ENCODE results near the gene HRH3.

Gene HRH3

DNA sequence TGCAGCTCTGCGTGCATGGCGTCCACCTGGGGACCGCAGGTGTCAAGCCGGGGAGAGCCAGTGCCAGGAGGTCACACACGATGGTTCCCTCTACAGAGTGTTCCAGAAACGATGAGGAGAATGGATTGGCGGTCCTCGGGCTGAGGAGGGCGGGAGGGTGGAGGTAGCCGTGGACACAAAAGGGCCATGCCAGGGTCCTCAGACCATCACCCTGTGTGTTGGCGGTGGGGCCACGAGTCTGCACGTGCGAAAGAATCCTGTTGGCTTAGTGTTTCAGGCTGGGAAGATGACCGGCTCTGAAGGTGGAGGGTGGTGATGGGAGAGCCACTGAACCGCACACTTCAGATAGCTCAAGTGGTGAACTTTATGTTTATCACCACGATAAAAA is 13.7 kb downstream of the HRH3 start:
- DNase-seq: no peak
- Histone ChIP-seq H3K79me2 (ENCODE audit: control insufficient read depth, insufficient read depth, low read length) (no peaks in the 10 kb centered on the region), H3K4me2 (ENCODE audit: low read length) (no peak overlapping the region), H3K79me1 (ENCODE audit: low read length) (no peaks in the 10 kb centered on the region), H3K9ac (ENCODE audit: low read length) (no peak overlapping the region), H2BK120ac (ENCODE audit: low read depth, low read length) (no peak overlapping the region), H2BK15ac (replicated peaks; ENCODE audit: low read depth) (no peak overlapping the region), H3K36me3 (ENCODE audit: control insufficient read depth, insufficient read depth, low read length) (no peaks in the 10 kb centered on the region), H4K5ac (ENCODE audit: low read length) (no peak overlapping the region), H2AK5ac (ENCODE audit: low read length) (no peak overlapping the region), H3K23ac (ENCODE audit: low read length) (no peak overlapping the region), H3K27ac (ENCODE audit: low read depth, low read length) (no peak overlapping the region), H2BK5ac (ENCODE audit: low read length) (no peak overlapping the region), H4K8ac (ENCODE audit: low read depth, low read length) (no peak overlapping the region), H3K56ac (ENCODE audit: low read length) (no peak overlapping the region), H3K27me3 (ENCODE audit: insufficient read depth, low read length, poor library complexity) (no peaks in the 10 kb centered on the region), H3K18ac (ENCODE audit: low read length) (no peak overlapping the region), H3K4me1 (ENCODE audit: control insufficient read depth, low read depth, low read length) (no peaks in the 10 kb centered on the region), H3K4ac (ENCODE audit: low read depth, low read length) (no peak overlapping the region), H3K4me3 (ENCODE audit: low read length) (no peak overlapping the region)
- no CpG with 5 or more reads among the region's 17 CpGs for WGBS (ENCODE audit: extremely low coverage, insufficient coverage, low lambda C conversion rate)

DNA sequence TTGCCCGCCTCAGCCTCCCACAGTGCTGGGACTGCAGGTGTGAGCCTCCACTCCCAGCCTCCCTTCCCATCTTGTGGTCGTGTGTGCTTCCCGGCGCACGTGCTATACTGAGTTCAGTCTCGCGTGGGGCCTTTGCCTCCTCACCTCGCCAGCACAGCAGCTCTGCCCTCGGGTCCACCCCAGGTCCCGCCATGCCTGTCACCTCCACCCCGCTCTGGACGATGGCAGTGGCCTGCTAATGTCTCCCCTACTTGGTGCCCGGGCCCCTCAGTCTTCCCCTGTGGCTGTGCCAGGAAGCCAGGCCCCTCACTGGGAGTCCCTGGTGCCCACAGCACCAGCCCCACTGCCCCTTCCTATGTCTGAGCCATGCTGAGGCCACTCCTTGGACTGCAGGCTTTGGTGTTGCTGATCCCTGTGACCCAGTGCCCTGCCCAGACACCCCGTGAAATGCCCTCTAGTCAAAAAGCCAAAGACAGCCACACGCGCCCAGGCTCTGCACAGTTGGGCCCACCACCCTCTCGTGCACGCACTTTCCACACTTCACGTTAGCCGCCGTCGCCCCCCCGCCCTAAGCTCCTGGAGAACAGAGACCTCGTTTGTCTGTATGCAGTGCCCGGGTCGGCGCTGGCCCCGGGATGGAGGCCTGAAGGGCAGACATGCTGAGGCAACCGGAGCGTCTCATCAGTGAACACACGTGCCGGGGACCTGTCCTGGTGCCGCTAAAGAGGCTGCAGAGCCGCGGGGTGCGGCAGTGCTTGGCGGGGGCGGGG is 14.3 kb downstream of the HRH3 start:
- H2BK5ac ChIP-seq (ENCODE audit: low read length): no peak overlapping the region
- no peak overlapping the region for H3K56ac ChIP-seq (ENCODE audit: low read length)
- H3K4ac ChIP-seq (ENCODE audit: low read depth, low read length): no peak overlapping the region
- no peak overlapping the region for H3K4me2 ChIP-seq (ENCODE audit: low read length)
- no peak overlapping the region for H2BK15ac ChIP-seq (replicated peaks; ENCODE audit: low read depth)
- H3K36me3 ChIP-seq (ENCODE audit: control insufficient read depth, insufficient read depth, low read length): no peaks in the 10 kb centered on the region
- no CpG with 5 or more reads among the region's 38 CpGs for WGBS (ENCODE audit: extremely low coverage, insufficient coverage, low lambda C conversion rate)
- no peak overlapping the region for H2AK5ac ChIP-seq (ENCODE audit: low read length)
- H3K23ac ChIP-seq (ENCODE audit: low read length): no peak overlapping the region
- H3K4me3 ChIP-seq (ENCODE audit: low read length): no peak overlapping the region
- DNase-seq: no peak
- H4K5ac ChIP-seq (ENCODE audit: low read length): no peak overlapping the region
- no peak overlapping the region for H3K18ac ChIP-seq (ENCODE audit: low read length)
- no peak overlapping the region for H3K9ac ChIP-seq (ENCODE audit: low read length)
- no peak overlapping the region for H2BK120ac ChIP-seq (ENCODE audit: low read depth, low read length)
- H3K27ac ChIP-seq (ENCODE audit: low read depth, low read length): no peak overlapping the region
- no peaks in the 10 kb centered on the region for H3K27me3 ChIP-seq (ENCODE audit: insufficient read depth, low read length, poor library complexity)
- no peaks in the 10 kb centered on the region for H3K79me2 ChIP-seq (ENCODE audit: control insufficient read depth, insufficient read depth, low read length)
- no peaks in the 10 kb centered on the region for H3K79me1 ChIP-seq (ENCODE audit: low read length)
- H3K4me1 ChIP-seq (ENCODE audit: control insufficient read depth, low read depth, low read length): no peaks in the 10 kb centered on the region
- no peak overlapping the region for H4K8ac ChIP-seq (ENCODE audit: low read depth, low read length)

DNA sequence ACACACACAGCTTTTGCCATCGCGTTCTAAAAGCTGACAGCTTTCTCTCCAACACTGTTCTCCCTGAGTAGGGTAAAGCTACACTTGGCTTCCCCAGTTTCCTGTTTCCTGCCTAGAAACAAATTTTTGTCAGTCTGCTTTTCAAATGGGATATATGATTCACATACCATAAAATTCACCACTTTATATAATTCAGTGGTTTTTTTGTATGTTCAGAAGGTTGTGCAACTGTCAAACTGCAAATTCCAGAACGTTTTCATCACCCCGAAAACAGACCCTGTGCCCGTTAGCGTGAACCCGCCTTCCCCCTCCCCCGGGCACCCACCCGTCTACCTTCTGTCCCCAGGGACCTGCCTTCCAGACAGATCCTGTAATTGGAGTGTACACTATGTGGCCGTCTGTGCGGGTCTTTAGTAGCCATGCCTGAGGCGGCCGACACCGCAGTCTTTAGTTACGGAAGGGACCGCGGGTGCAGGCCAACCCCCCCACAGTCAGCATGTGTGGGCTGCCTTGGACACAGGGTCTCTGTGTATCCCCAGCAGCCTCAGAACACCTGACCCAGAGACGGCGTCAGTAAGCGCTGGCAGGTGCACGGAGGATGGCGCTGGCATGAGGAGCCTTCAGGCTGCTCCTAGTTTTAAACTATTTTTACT is 16.6 kb downstream of the HRH3 start:
- no peak for DNase-seq
- H2BK15ac ChIP-seq (replicated peaks; ENCODE audit: low read depth): no peak overlapping the region
- no peaks in the 10 kb centered on the region for H3K79me2 ChIP-seq (ENCODE audit: control insufficient read depth, insufficient read depth, low read length)
- H2AK5ac ChIP-seq (ENCODE audit: low read length): no peak overlapping the region
- no peak overlapping the region for H4K5ac ChIP-seq (ENCODE audit: low read length)
- H3K23ac ChIP-seq (ENCODE audit: low read length): no peak overlapping the region
- H2BK5ac ChIP-seq (ENCODE audit: low read length): no peak overlapping the region
- H2BK120ac ChIP-seq (ENCODE audit: low read depth, low read length): no peak overlapping the region
- H3K79me1 ChIP-seq (ENCODE audit: low read length): no peaks in the 10 kb centered on the region
- H3K4me2 ChIP-seq (ENCODE audit: low read length): no peak overlapping the region
- peaks cover 2% of the 10 kb centered on the region for H3K36me3 ChIP-seq (ENCODE audit: control insufficient read depth, insufficient read depth, low read length)
- no peak overlapping the region for H3K4me3 ChIP-seq (ENCODE audit: low read length)
- H3K27ac ChIP-seq (ENCODE audit: low read depth, low read length): no peak overlapping the region
- H3K27me3 ChIP-seq (ENCODE audit: insufficient read depth, low read length, poor library complexity): no peaks in the 10 kb centered on the region
- H4K8ac ChIP-seq (ENCODE audit: low read depth, low read length): no peak overlapping the region
- H3K4ac ChIP-seq (ENCODE audit: low read depth, low read length): no peak overlapping the region
- no peak overlapping the region for H3K56ac ChIP-seq (ENCODE audit: low read length)
- no peaks in the 10 kb centered on the region for H3K4me1 ChIP-seq (ENCODE audit: control insufficient read depth, low read depth, low read length)
- WGBS (ENCODE audit: extremely low coverage, insufficient coverage, low lambda C conversion rate): no CpG with 5 or more reads among the region's 22 CpGs
- H3K9ac ChIP-seq (ENCODE audit: low read length): no peak overlapping the region
- no peak overlapping the region for H3K18ac ChIP-seq (ENCODE audit: low read length)

DNA sequence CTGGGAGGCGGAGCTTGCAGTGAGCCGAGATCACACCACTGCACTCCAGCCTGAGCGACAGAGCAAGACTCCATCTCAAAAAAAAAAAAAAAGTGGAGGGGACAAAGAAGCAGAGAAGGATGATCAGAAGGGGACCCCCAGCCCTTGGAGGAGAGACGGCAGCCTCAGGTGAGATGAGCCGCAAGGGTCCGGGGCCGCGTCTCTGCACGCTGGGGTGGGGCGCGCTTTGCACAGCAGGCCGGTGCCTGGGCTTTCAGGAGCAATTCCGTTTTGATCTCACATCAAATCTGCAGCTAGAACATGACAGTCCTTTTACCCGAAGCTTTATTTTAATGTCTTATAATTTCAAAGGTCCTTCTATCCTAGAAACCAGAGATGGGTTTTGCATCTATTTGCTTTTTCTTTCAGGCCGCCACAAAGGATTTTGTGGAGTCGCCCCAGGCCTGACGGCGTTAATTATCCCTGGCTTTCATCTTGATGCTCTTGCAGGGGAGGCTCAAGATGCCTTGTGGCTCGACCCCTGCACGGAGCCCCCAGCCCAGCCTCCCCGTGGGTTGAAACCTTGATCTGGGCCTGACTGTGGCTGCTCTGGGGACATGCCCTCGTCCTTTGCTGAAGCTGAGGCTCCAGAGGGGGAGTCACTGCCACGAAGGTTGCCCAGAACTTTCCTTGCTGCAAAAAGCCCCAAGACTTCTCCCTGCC is 17.3 kb downstream of the HRH3 start:
- no peak overlapping the region for H2BK120ac ChIP-seq (ENCODE audit: low read depth, low read length)
- WGBS (ENCODE audit: extremely low coverage, insufficient coverage, low lambda C conversion rate): no CpG with 5 or more reads among the region's 23 CpGs
- no peak overlapping the region for H2BK5ac ChIP-seq (ENCODE audit: low read length)
- H3K4ac ChIP-seq (ENCODE audit: low read depth, low read length): no peak overlapping the region
- no peak overlapping the region for H3K27ac ChIP-seq (ENCODE audit: low read depth, low read length)
- H4K5ac ChIP-seq (ENCODE audit: low read length): no peak overlapping the region
- H4K8ac ChIP-seq (ENCODE audit: low read depth, low read length): no peak overlapping the region
- H3K79me2 ChIP-seq (ENCODE audit: control insufficient read depth, insufficient read depth, low read length): no peaks in the 10 kb centered on the region
- H3K4me3 ChIP-seq (ENCODE audit: low read length): no peak overlapping the region
- peaks cover 2% of the 10 kb centered on the region for H3K36me3 ChIP-seq (ENCODE audit: control insufficient read depth, insufficient read depth, low read length)
- no peak overlapping the region for H2BK15ac ChIP-seq (replicated peaks; ENCODE audit: low read depth)
- H3K56ac ChIP-seq (ENCODE audit: low read length): no peak overlapping the region
- H3K4me1 ChIP-seq (ENCODE audit: control insufficient read depth, low read depth, low read length): no peaks in the 10 kb centered on the region
- no peaks in the 10 kb centered on the region for H3K27me3 ChIP-seq (ENCODE audit: insufficient read depth, low read length, poor library complexity)
- H3K79me1 ChIP-seq (ENCODE audit: low read length): no peaks in the 10 kb centered on the region
- H3K4me2 ChIP-seq (ENCODE audit: low read length): no peak overlapping the region
- no peak overlapping the region for H3K9ac ChIP-seq (ENCODE audit: low read length)
- no peak overlapping the region for H3K18ac ChIP-seq (ENCODE audit: low read length)
- no peak overlapping the region for H3K23ac ChIP-seq (ENCODE audit: low read length)
- DNase-seq: no peak
- no peak overlapping the region for H2AK5ac ChIP-seq (ENCODE audit: low read length)

DNA sequence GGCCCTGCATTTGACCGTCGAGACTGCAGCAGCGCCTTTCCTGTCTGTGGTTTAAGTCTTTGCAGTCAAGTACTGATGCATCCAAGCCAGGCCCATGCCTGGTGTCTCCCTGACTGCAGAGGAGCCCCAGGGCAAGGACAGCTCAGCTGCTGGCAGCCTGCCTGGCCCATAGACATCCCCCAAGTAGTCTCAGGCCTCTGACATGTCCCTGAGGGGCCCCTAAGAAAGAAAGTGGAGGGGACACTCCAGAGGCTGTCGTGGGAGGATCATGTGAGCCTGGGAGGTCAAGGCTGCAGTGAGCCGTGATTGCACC is 18.0 kb downstream of the HRH3 start:
- Histone ChIP-seq H4K8ac (ENCODE audit: low read depth, low read length) (no peak overlapping the region), H3K36me3 (ENCODE audit: control insufficient read depth, insufficient read depth, low read length) (peaks cover 2% of the 10 kb centered on the region), H3K9ac (ENCODE audit: low read length) (no peak overlapping the region), H4K5ac (ENCODE audit: low read length) (no peak overlapping the region), H3K56ac (ENCODE audit: low read length) (no peak overlapping the region), H3K27me3 (ENCODE audit: insufficient read depth, low read length, poor library complexity) (no peaks in the 10 kb centered on the region), H3K4me1 (ENCODE audit: control insufficient read depth, low read depth, low read length) (no peaks in the 10 kb centered on the region), H2BK15ac (replicated peaks; ENCODE audit: low read depth) (no peak overlapping the region), H3K4me2 (ENCODE audit: low read length) (no peak overlapping the region), H3K4ac (ENCODE audit: low read depth, low read length) (no peak overlapping the region), H3K23ac (ENCODE audit: low read length) (no peak overlapping the region), H2BK5ac (ENCODE audit: low read length) (no peak overlapping the region), H3K18ac (ENCODE audit: low read length) (no peak overlapping the region), H3K27ac (ENCODE audit: low read depth, low read length) (no peak overlapping the region), H3K4me3 (ENCODE audit: low read length) (no peak overlapping the region), H2BK120ac (ENCODE audit: low read depth, low read length) (no peak overlapping the region), H3K79me1 (ENCODE audit: low read length) (no peaks in the 10 kb centered on the region), H2AK5ac (ENCODE audit: low read length) (no peak overlapping the region), H3K79me2 (ENCODE audit: control insufficient read depth, insufficient read depth, low read length) (no peaks in the 10 kb centered on the region)
- DNase-seq: no peak
- no CpG with 5 or more reads among the region's 5 CpGs for WGBS (ENCODE audit: extremely low coverage, insufficient coverage, low lambda C conversion rate)
